ENCODE data around the gene FNDC3A.
"Not testable (repeated sequence)": the region's sequence is repeated elsewhere in the genome, so short reads cannot be mapped to it uniquely, and the experiment has no call there.

FNDC3A gene

GRCh38 chr13:49026851-49027250 lies 51.1 kb downstream of the FNDC3A start:
- DNase-seq (ENCODE audit: insufficient read length, low spot score) (no peak), FAIRE-seq (no peak)

GRCh38 chr13:49029570-49029969 lies 53.9 kb downstream of the FNDC3A start:
- FAIRE-seq: no peak

GRCh38 chr13:49030213-49030612 lies 54.5 kb downstream of the FNDC3A start:
- FAIRE-seq (no peak), DNase-seq (ENCODE audit: insufficient read length, low spot score) (no peak)

More at GRCh38 chr13:49029570-49029969, 53.9 kb downstream of the FNDC3A start:
- no peak for DNase-seq (ENCODE audit: insufficient read length, low spot score)

- DNase-seq (ENCODE audit: insufficient read length, low spot score): no peak
- no peak for FAIRE-seq
Measured at GRCh38 chr13:49040872-49041271, 65.2 kb downstream of the FNDC3A start.

GRCh38 chr13:49042476-49042875 lies 66.8 kb downstream of the FNDC3A start:
- no peak for DNase-seq (ENCODE audit: insufficient read length, low spot score)
- FAIRE-seq: no peak

GRCh38 chr13:49044008-49044407 lies 68.3 kb downstream of the FNDC3A start:
- no peak for DNase-seq (ENCODE audit: insufficient read length, low spot score)
- no peak for FAIRE-seq

GRCh38 chr13:49044836-49045235 lies 69.1 kb downstream of the FNDC3A start:
- FAIRE-seq: no peak
- DNase-seq (ENCODE audit: insufficient read length, low spot score): no peak

- DNase-seq (ENCODE audit: insufficient read length, low spot score) (no peak), FAIRE-seq (no peak)
Measured at GRCh38 chr13:49046002-49046401, 70.3 kb downstream of the FNDC3A start.

- no peak for FAIRE-seq
Measured at GRCh38 chr13:49046519-49046918, 70.8 kb downstream of the FNDC3A start.

GRCh38 chr13:49052813-49053212 lies 77.1 kb downstream of the FNDC3A start:
- FAIRE-seq (no peak), DNase-seq (ENCODE audit: insufficient read length, low spot score) (no peak)

More at GRCh38 chr13:49046519-49046918, 70.8 kb downstream of the FNDC3A start:
- DNase-seq (ENCODE audit: insufficient read length, low spot score): no peak

- DNase-seq (ENCODE audit: insufficient read length, low spot score) (no peak), FAIRE-seq (no peak)
Measured at GRCh38 chr13:49053215-49053614, 77.5 kb downstream of the FNDC3A start.

GRCh38 chr13:49053906-49054305 lies 78.2 kb downstream of the FNDC3A start:
- FAIRE-seq (no peak), DNase-seq (ENCODE audit: insufficient read length, low spot score) (no peak)

- FAIRE-seq: no peak
- DNase-seq (ENCODE audit: insufficient read length, low spot score): no peak
Measured at GRCh38 chr13:49055021-49055420, 79.3 kb downstream of the FNDC3A start.

GRCh38 chr13:49057176-49057575 lies 81.5 kb downstream of the FNDC3A start:
- no peak for FAIRE-seq
- DNase-seq (ENCODE audit: insufficient read length, low spot score): no peak

GRCh38 chr13:49058761-49059160 lies 83.0 kb downstream of the FNDC3A start:
- DNase-seq (ENCODE audit: insufficient read length, low spot score) (no peak), FAIRE-seq (no peak)

- no peak for DNase-seq (ENCODE audit: insufficient read length, low spot score)
- no peak for FAIRE-seq
Measured at GRCh38 chr13:49060678-49061387, 85.1 kb downstream of the FNDC3A start.

GRCh38 chr13:49061388-49061752 lies 85.7 kb downstream of the FNDC3A start:
- not testable (repeated sequence) for FAIRE-seq; DNase-seq (ENCODE audit: insufficient read length, low spot score)

- no peak for DNase-seq (ENCODE audit: insufficient read length, low spot score)
Measured at GRCh38 chr13:49062297-49062896, 86.7 kb downstream of the FNDC3A start.

GRCh38 chr13:49063011-49063410 lies 87.3 kb downstream of the FNDC3A start:
- no peak for FAIRE-seq
- no peak for DNase-seq (ENCODE audit: insufficient read length, low spot score)

More at GRCh38 chr13:49062297-49062896, 86.7 kb downstream of the FNDC3A start:
- FAIRE-seq: no peak

GRCh38 chr13:49063497-49063896 lies 87.8 kb downstream of the FNDC3A start:
- FAIRE-seq (no peak), DNase-seq (ENCODE audit: insufficient read length, low spot score) (no peak)

GRCh38 chr13:49064476-49064875 lies 88.8 kb downstream of the FNDC3A start:
- DNase-seq (ENCODE audit: insufficient read length, low spot score): no peak
- no peak for FAIRE-seq

- DNase-seq (ENCODE audit: insufficient read length, low spot score): no peak
- no peak for FAIRE-seq
Measured at GRCh38 chr13:49066856-49067255, 91.1 kb downstream of the FNDC3A start.
